ENCODE measurements around the gene DPYSL3. TPM values are rescaled to one million over a fixed set of nuclear protein-coding genes. Genes with fewer than 3 reads are reported as not detected.

Gene DPYSL3
- total and polyA plus RNA-seq, 2 donors (not counting 3 experiments of a cell fraction or from before 2014, with no cell fraction given) = 80.3 to 146 TPM

GRCh38 chr5:147439254-147439653, 70.6 kb downstream of the DPYSL3 start:
- Histone ChIP-seq H3K9me1 (replicated peaks; ENCODE audit: control insufficient read depth, extremely low read depth, insufficient read depth, low read length) (no peaks in the 10 kb centered on the region), H3K9ac (replicated peaks; ENCODE audit: extremely low read depth, insufficient read depth, low read length) (no peak overlapping the region), H3K79me2 (ENCODE audit: control insufficient read depth, insufficient read depth, low read length) (peaks cover 33% of the 10 kb centered on the region), H3K9me3 (replicated peaks; ENCODE audit: control insufficient read depth, insufficient read depth, low read length) (no peaks in the 10 kb centered on the region), H3K27me3 (ENCODE audit: control insufficient read depth in 2 of 2, insufficient read depth in 2 of 2, low read length in 2 of 2) (no peaks in the 10 kb centered on the region), H2AFZ (ENCODE audit: low read depth, low read length) (no peak overlapping the region), H3K4me3 (replicated peaks in 1 of 3; ENCODE audit: insufficient read depth in 1 of 3, low read depth in 1 of 3, low read length in 3 of 3) (no peak overlapping the region), H3K4me2 (ENCODE audit: insufficient read depth, low read length) (no peak overlapping the region), H3K36me3 (ENCODE audit: control insufficient read depth in 2 of 2, extremely low read depth in 1 of 2, insufficient read depth in 2 of 2, low read length in 2 of 2) (no peaks in the 10 kb centered on the region), H4K20me1 (replicated peaks; ENCODE audit: control insufficient read depth, extremely low read depth, insufficient read depth, low read length) (no peaks in the 10 kb centered on the region), H3K27ac (ENCODE audit: insufficient read depth, low read depth, low read length) (no peak overlapping the region), H3K4me1 (ENCODE audit: control insufficient read depth, extremely low read depth, insufficient read depth, low read length) (no peaks in the 10 kb centered on the region)
- BruUV-seq (replicated peaks) = no TSS peak
- intact Hi-C loops (cut with micrococcal nuclease) (loop anchor here (2.0 kb wide), 1 partner anchor 22 kb away; no protein-coding TSS in a partner anchor), dilution Hi-C loops (cut with MboI; ENCODE audit: extremely low pct_ligation_motif_present, low sequenced_read_pairs) (no loop called here)
- ChIA-PET CTCF (interaction anchor here (1.0 to 1.9 kb wide), 6 partner anchors 12 to 137 kb away, joined by 3 to 5 read pairs (median 4); no protein-coding TSS in a partner anchor), POLR2A (no interaction called here)
- DNase-seq (ENCODE audit: low read depth, low spot score) (no peak), FAIRE-seq (no peak)
- TF ChIP-seq EZH2 (IDR thresholded peaks at IDR 0.05; ENCODE audit: borderline replicate concordance, low read depth, low read length, severe bottlenecking) = no peak
- peak; percentile 23 for TF ChIP-seq FOS (IDR thresholded peaks at IDR 0.05; ENCODE audit: borderline replicate concordance, insufficient read depth, low read length)

- intact Hi-C loops (cut with micrococcal nuclease) (no loop called here), dilution Hi-C loops (cut with MboI; ENCODE audit: extremely low pct_ligation_motif_present, low sequenced_read_pairs) (no loop called here)
- Histone ChIP-seq H3K9me3 (replicated peaks; ENCODE audit: control insufficient read depth, insufficient read depth, low read length) (no peaks in the 10 kb centered on the region), H3K4me1 (ENCODE audit: control insufficient read depth, extremely low read depth, insufficient read depth, low read length) (no peaks in the 10 kb centered on the region), H3K27ac (ENCODE audit: insufficient read depth, low read depth, low read length) (no peak overlapping the region), H3K36me3 (ENCODE audit: control insufficient read depth in 2 of 2, extremely low read depth in 1 of 2, insufficient read depth in 2 of 2, low read length in 2 of 2) (no peaks in the 10 kb centered on the region), H3K9me1 (replicated peaks; ENCODE audit: control insufficient read depth, extremely low read depth, insufficient read depth, low read length) (no peaks in the 10 kb centered on the region), H3K27me3 (ENCODE audit: control insufficient read depth in 2 of 2, insufficient read depth in 2 of 2, low read length in 2 of 2) (no peaks in the 10 kb centered on the region), H4K20me1 (replicated peaks; ENCODE audit: control insufficient read depth, extremely low read depth, insufficient read depth, low read length) (no peaks in the 10 kb centered on the region), H2AFZ (ENCODE audit: low read depth, low read length) (no peak overlapping the region), H3K4me3 (replicated peaks in 1 of 3; ENCODE audit: insufficient read depth in 1 of 3, low read depth in 1 of 3, low read length in 3 of 3) (no peak overlapping the region), H3K4me2 (ENCODE audit: insufficient read depth, low read length) (no peak overlapping the region), H3K79me2 (ENCODE audit: control insufficient read depth, insufficient read depth, low read length) (peaks cover 35% of the 10 kb centered on the region), H3K9ac (replicated peaks; ENCODE audit: extremely low read depth, insufficient read depth, low read length) (no peak overlapping the region)
- POLR2A ChIA-PET = no interaction called here
- CTCF ChIA-PET = no interaction called here
- TF ChIP-seq JUN (IDR thresholded peaks at IDR 0.05; ENCODE audit: borderline replicate concordance, insufficient read depth, insufficient read length, low read depth) (no peak), GATA2 (IDR thresholded peaks at IDR 0.05; ENCODE audit: insufficient read depth, insufficient read length, low read depth, low read length) (no peak), MYC (IDR thresholded peaks at IDR 0.05; ENCODE audit: low read depth, low read length) (no peak), EZH2 (IDR thresholded peaks at IDR 0.05; ENCODE audit: borderline replicate concordance, low read depth, low read length, severe bottlenecking) (no peak), MAX (IDR thresholded peaks at IDR 0.05; ENCODE audit: insufficient read depth, insufficient read length) (no peak), POLR2A (IDR thresholded peaks at IDR 0.05; ENCODE audit: low read depth, low read length) (no peak), POLR2AphosphoS5 (IDR thresholded peaks at IDR 0.05; ENCODE audit: insufficient read depth, low read depth, low read length) (no peak), CTCF (IDR thresholded peaks at IDR 0.05; ENCODE audit: extremely low read depth in 1 of 2, insufficient read depth in 1 of 2, low read depth in 1 of 2, low read length in 2 of 2) (no peak), FOS (IDR thresholded peaks at IDR 0.05; ENCODE audit: borderline replicate concordance, insufficient read depth, low read length) (no peak)
- DNase-seq (ENCODE audit: low read depth, low spot score) = no peak
- no TSS peak for BruUV-seq (replicated peaks)
- FAIRE-seq = no peak
Measured at GRCh38 chr5:147437161-147437596, 72.7 kb downstream of the DPYSL3 start.
